GM23338 (cell line): Measurements from ENCODE around the gene CDH8.

Source experiments
- CREB1 ChIP-seq: fragments of 250-450 bp; sonication (Bioruptor Pico); IDR thresholded peaks from 2 replicates; pipeline ENCODE4 v1.5.0; 2020; ENCODE audit warnings: low read depth, mild to moderate bottlenecking, moderate library complexity
- EZH2 ChIP-seq: fragments of 200-600 bp; sonication (generic); IDR thresholded peaks from one replicate; pipeline ENCODE4 v1.8.0; 2017; ENCODE audit warnings: antibody characterized with exemption, mild to moderate bottlenecking, low read depth; ENCODE audit not compliant: unreplicated experiment
- POLR2AphosphoS5 ChIP-seq: IDR thresholded peaks from 2 replicates; pipeline ENCODE4 v1.6.1; 2016; ENCODE audit warnings: antibody characterized with exemption, low read depth
- TF ChIP-seq, protein P1 (sequence below), 2 experiments: fragments of 200-600 bp in 1 of 2; sonication (generic) in 1 of 2; conservative IDR thresholded peaks; 2 replicates each; pipeline versions ENCODE4 v1.5.1 to v1.6.1; 2016 to 2017; ENCODE audit warnings: antibody characterized with exemption in 2 of 2, low read depth in 2 of 2, mild to moderate bottlenecking in 2 of 2, moderate library complexity in 1 of 2
- TF ChIP-seq, protein P2 (sequence below): IDR thresholded peaks from one replicate; pipeline ENCODE4 v1.6.1; 2018; ENCODE audit warnings: antibody characterized with exemption; ENCODE audit not compliant: unreplicated experiment

DNA sequence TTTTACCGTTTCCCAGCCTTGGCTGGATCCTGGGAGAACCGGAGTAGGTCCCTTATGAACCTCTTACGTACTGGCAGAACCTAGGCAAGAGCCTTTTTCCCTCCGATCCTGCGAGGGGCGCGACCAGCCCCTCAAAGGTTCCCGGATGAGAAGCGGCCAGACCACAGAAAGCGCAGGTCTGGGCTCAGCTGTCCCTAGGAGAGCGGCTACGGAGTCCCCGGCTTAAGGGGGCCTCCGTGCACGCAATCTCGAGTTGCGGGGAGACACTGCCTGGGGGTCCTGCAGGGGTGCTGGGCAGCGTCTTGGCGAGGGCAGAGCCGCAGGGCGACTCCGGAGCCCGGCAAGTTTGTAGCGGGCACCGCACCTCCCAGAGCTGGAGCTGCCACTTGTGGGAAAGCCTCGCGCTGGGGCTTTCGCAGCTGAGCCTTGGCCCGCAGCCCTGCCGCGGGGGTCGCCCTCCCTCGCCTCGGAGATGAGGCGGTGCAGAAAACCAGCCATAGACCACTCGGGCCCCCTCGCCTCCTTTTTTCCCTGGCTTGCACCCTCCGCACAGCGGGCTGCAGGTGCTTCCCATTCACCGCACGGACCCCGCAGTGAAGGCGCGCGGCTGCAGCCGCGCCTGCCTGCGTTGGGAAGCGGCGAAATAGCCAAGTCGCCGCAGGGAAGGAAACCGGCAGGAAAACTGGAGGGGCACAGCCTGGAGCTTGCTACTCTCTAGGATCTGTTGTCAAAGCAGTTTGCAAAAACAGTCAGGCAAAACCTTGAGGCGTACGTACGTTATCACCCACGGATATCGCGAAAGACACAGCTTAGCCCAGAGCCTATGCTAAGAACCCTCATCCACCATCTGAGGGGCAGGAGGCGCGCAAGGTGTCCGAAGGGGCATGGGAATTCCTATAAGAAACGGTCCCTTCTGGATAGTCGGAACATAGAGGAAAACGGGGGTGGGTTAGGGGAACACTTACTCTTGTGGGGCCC lies 834 bp downstream of the CDH8 start:
- TF ChIP-seq, protein P1, sequence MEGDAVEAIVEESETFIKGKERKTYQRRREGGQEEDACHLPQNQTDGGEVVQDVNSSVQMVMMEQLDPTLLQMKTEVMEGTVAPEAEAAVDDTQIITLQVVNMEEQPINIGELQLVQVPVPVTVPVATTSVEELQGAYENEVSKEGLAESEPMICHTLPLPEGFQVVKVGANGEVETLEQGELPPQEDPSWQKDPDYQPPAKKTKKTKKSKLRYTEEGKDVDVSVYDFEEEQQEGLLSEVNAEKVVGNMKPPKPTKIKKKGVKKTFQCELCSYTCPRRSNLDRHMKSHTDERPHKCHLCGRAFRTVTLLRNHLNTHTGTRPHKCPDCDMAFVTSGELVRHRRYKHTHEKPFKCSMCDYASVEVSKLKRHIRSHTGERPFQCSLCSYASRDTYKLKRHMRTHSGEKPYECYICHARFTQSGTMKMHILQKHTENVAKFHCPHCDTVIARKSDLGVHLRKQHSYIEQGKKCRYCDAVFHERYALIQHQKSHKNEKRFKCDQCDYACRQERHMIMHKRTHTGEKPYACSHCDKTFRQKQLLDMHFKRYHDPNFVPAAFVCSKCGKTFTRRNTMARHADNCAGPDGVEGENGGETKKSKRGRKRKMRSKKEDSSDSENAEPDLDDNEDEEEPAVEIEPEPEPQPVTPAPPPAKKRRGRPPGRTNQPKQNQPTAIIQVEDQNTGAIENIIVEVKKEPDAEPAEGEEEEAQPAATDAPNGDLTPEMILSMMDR (conservative IDR thresholded peaks at IDR 0.05; ENCODE audit: low read depth in 2 of 2) = no peak
- TF ChIP-seq EZH2 = no peak
- no peak for TF ChIP-seq CREB1 (CRISPR knock-in tag)
- TF ChIP-seq POLR2AphosphoS5 = no peak
- TF ChIP-seq, protein P2, sequence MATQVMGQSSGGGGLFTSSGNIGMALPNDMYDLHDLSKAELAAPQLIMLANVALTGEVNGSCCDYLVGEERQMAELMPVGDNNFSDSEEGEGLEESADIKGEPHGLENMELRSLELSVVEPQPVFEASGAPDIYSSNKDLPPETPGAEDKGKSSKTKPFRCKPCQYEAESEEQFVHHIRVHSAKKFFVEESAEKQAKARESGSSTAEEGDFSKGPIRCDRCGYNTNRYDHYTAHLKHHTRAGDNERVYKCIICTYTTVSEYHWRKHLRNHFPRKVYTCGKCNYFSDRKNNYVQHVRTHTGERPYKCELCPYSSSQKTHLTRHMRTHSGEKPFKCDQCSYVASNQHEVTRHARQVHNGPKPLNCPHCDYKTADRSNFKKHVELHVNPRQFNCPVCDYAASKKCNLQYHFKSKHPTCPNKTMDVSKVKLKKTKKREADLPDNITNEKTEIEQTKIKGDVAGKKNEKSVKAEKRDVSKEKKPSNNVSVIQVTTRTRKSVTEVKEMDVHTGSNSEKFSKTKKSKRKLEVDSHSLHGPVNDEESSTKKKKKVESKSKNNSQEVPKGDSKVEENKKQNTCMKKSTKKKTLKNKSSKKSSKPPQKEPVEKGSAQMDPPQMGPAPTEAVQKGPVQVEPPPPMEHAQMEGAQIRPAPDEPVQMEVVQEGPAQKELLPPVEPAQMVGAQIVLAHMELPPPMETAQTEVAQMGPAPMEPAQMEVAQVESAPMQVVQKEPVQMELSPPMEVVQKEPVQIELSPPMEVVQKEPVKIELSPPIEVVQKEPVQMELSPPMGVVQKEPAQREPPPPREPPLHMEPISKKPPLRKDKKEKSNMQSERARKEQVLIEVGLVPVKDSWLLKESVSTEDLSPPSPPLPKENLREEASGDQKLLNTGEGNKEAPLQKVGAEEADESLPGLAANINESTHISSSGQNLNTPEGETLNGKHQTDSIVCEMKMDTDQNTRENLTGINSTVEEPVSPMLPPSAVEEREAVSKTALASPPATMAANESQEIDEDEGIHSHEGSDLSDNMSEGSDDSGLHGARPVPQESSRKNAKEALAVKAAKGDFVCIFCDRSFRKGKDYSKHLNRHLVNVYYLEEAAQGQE = no peak
